ENCODE data around the gene ALG12.

DNA sequence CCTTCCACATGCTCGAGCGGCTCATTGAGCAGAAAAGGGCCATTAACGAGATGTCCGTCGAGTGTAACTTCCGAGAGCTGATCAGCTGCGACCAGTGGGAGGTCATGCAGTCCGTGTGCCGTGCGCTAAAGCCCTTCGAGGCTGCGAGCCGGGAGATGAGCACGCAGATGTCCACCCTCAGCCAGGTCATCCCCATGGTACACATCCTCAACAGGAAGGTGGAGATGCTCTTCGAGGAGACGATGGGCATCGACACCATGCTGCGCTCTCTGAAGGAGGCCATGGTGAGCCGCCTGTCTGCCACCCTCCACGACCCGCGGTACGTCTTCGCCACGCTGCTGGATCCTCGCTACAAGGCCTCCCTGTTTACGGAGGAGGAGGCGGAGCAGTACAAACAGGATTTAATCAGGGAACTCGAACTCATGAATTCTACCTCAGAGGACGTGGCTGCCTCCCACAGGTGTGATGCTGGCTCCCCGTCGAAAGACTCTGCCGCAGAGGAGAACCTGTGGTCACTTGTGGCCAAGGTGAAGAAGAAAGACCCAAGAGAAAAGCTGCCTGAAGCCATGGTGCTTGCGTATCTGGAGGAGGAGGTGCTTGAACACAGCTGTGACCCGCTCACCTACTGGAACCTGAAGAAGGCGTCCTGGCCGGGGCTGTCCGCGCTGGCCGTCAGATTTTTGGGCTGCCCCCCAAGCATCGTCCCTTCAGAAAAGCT is 31.7 kb downstream of the ALG12 start:
- TF ChIP-seq EZH2 (IDR thresholded peaks at IDR 0.05; ENCODE audit: insufficient read depth, poor library complexity, severe bottlenecking) (no peak), EZH2phosphoT487 (IDR thresholded peaks at IDR 0.05; ENCODE audit: insufficient read depth, low read depth) (no peak)

Data from GM23248 (cell line).